ENCODE results near the gene AUNIP.

Gene AUNIP

GRCh38 chr1:25826571-25826970 is 32.7 kb downstream of the AUNIP start:
- TF ChIP-seq CTCF (IDR thresholded peaks at IDR 0.05; ENCODE audit: extremely low read depth, insufficient read depth, missing control alignments) = no peak
- in situ Hi-C loops (cut with MboI; ENCODE audit: low pct_unique_long_range_greater_than_20kb, low sequenced_read_pairs, unreplicated experiment) = no loop called here
- no peak for DNase-seq (ENCODE audit: low spot score)

- in situ Hi-C loops (cut with MboI; ENCODE audit: low pct_unique_long_range_greater_than_20kb, low sequenced_read_pairs, unreplicated experiment) = no loop called here
- TF ChIP-seq CTCF (IDR thresholded peaks at IDR 0.05; ENCODE audit: extremely low read depth, insufficient read depth, missing control alignments) = no peak
- DNase-seq (ENCODE audit: low spot score) = no peak
Observed at GRCh38 chr1:25825605-25826004, 33.7 kb downstream of the AUNIP start.

DNA sequence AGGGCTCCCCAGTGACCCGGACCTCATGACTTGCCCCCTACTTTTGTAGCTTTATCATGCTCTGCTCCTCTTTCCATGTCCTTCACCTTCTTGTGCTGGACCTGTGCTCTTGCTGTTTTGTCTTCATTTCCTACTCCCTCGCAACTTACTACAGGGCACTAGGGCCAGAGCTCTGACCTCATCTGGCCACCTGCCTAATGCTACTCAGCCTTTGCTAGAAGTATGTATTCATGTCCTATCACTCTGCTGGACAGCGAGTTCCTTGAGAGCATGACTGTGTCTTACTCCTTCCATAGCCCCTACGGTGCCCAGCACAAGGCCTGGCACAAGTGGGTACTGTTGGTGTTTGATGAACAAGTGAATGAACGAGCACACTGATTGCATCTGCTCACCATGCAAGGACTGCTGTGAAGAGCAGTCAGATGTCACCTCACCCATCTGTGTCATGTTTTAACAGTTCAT is 37.6 kb downstream of the AUNIP start:
- TF ChIP-seq CTCF (IDR thresholded peaks at IDR 0.05; ENCODE audit: extremely low read depth, insufficient read depth, missing control alignments) = no peak
- in situ Hi-C loops (cut with MboI; ENCODE audit: low pct_unique_long_range_greater_than_20kb, low sequenced_read_pairs, unreplicated experiment) = no loop called here
- no peak for DNase-seq (ENCODE audit: low spot score)

- no peak for DNase-seq (ENCODE audit: low spot score)
- no peak for TF ChIP-seq CTCF (IDR thresholded peaks at IDR 0.05; ENCODE audit: extremely low read depth, insufficient read depth, missing control alignments)
- in situ Hi-C loops (cut with MboI; ENCODE audit: low pct_unique_long_range_greater_than_20kb, low sequenced_read_pairs, unreplicated experiment) = no loop called here
Observed at GRCh38 chr1:25821112-25821476, 38.2 kb downstream of the AUNIP start.

DNA sequence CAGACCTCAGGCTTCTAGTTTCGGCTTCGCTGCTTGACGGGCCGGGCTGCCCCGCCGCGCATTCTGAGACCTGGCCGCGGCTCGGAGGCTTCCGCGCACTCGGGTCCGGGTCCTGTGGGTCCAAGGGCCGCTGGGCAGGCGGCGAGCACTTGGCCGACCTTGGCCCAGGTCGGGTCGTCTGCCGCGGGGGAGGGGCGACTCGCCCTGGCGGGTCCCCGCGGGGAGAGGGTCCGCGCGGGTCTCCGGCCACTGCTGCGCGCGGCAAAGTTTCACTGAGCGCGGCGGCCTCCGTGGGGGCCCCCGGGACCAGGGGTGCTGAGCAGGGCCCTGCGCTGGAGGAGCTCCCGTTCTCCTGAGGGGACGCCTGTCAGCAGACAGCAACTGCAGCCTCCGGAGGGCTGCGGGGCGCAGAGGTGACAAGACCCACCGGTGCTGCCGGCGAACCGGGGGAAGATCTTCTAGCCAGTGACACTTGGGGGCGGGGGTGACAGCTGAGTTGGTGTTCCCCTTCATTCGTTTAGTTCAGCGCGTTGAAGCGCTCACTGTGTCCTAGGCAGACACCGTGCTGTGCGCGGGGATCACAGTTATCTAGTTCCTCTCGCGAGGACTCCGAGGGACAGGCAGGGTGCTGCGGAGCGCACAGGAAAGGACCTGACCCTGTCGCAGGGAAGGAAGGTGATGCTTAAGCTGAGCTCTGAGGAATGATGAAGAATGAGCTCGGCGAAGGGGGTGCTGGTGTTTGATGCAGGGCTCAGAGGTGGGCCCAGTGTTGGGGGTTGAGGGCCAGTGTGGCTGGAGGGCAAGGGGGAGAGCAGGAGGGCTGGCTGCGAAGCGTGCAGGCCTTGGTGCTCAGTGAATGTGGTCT is 38.8 kb downstream of the AUNIP start:
- TF ChIP-seq CTCF (IDR thresholded peaks at IDR 0.05; ENCODE audit: extremely low read depth, insufficient read depth, missing control alignments) = no peak
- DNase-seq (ENCODE audit: low spot score) = peak; percentile 88
- in situ Hi-C loops (cut with MboI; ENCODE audit: low pct_unique_long_range_greater_than_20kb, low sequenced_read_pairs, unreplicated experiment) = no loop called here

DNA sequence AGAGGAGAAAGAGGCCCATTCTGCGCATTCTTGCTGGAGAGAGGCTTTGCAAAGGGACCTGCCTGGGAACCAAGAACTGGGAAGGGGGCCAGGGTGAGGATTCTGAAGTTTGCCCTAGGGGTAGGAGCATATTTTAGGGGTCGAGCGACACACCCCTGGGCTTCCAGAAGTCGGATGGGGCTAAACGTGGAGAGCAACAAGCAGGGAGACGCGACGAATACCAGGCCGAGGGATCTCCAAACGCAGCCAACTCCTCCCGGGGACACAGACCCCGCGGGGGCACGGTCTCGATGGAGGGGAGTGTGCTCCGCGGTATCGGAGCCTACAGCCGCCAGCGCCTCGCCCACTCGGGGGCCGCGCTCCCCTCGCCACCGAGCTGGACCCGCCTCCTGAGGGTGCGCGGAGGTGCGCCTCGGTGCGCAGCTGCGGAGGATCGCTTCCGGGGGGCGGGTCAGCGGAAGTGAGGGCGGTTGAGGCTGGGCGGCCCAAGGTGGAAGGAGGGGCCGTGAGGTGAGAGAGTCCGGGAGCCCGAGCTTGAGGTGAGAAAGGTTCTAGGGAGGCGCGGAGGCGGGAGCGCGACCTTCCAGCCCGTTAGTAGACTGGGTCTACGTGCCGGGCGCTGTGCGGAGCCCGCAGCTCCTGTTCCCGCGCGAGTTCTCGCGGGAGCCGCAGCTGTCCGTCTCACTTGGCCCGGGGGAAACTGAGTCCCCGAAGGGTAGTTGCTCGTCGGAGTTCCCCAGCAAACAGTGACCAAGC is 39.6 kb downstream of the AUNIP start, which contains the start of gene MTFR1L:
Gene MTFR1L (plus strand): TSS at position 464 of the 756 bp plus-strand sequence. CDS start 3,151 bp downstream, outside the sequence.
- peak; percentile 98 for DNase-seq (ENCODE audit: low spot score)
- no peak for TF ChIP-seq CTCF (IDR thresholded peaks at IDR 0.05; ENCODE audit: extremely low read depth, insufficient read depth, missing control alignments)
- in situ Hi-C loops (cut with MboI; ENCODE audit: low pct_unique_long_range_greater_than_20kb, low sequenced_read_pairs, unreplicated experiment) = no loop called here

Measured in GM13977 (cell line).